ENCODE data around the gene NEURL2. TPM values are rescaled to one million over a fixed set of nuclear protein-coding genes. Genes with fewer than 3 reads are reported as not detected.

The NEURL2 gene
- total RNA-seq, 1 experiment from 2014 or later, result 2.0 TPM

DNA sequence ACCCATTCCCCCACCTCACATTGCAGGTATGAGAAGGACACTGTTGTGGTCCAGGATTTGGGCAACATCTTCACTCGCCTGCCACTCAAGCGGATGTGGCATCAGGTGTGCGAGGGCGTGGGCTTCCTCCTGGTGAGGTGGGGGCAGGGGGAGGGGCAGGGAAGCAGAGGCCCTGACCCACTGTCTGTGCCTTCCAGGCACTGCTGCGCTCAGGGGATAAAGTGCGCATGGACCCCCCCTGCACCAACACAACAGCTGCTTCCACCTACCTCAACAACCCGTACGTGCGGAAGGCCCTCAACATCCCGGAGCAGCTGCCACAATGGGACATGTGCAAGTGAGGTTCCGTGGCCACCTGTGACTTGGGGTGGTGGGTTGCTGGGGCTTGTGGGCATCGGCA lies 3.8 kb upstream of the NEURL2 start:
- TF ChIP-seq, protein P1, sequence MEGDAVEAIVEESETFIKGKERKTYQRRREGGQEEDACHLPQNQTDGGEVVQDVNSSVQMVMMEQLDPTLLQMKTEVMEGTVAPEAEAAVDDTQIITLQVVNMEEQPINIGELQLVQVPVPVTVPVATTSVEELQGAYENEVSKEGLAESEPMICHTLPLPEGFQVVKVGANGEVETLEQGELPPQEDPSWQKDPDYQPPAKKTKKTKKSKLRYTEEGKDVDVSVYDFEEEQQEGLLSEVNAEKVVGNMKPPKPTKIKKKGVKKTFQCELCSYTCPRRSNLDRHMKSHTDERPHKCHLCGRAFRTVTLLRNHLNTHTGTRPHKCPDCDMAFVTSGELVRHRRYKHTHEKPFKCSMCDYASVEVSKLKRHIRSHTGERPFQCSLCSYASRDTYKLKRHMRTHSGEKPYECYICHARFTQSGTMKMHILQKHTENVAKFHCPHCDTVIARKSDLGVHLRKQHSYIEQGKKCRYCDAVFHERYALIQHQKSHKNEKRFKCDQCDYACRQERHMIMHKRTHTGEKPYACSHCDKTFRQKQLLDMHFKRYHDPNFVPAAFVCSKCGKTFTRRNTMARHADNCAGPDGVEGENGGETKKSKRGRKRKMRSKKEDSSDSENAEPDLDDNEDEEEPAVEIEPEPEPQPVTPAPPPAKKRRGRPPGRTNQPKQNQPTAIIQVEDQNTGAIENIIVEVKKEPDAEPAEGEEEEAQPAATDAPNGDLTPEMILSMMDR (IDR thresholded peaks at IDR 0.05; ENCODE audit: unreplicated experiment), result no peak
- CTCF ChIA-PET, result interaction anchor here (0.5 to 2.5 kb wide), 4 partner anchors 75 to 601 kb away, joined by 3 to 8 read pairs (median 4); no protein-coding TSS in a partner anchor
- POLR2A ChIA-PET, result interaction anchor here (0.6 to 6.3 kb wide), 4 partner anchors 10 to 76 kb away, joined by 3 to 49 read pairs (median 4); partner anchors contain the start of gene PCIF1
- DNase-seq (ENCODE audit: unreplicated experiment), result no peak
- peaks cover 16% of the 10 kb centered on the region for H3K36me3 Mint-ChIP-seq (ENCODE audit: insufficient read depth, unreplicated experiment)
- no peaks in the 10 kb centered on the region for H3K27me3 Mint-ChIP-seq (ENCODE audit: insufficient read depth, unreplicated experiment)
- H3K9me3 Mint-ChIP-seq (ENCODE audit: unreplicated experiment), result no peaks in the 10 kb centered on the region
- no TSS peak for BruUV-seq (replicated peaks)
- H3K27ac Mint-ChIP-seq (ENCODE audit: low read depth, unreplicated experiment), result no peak overlapping the region
- intact Hi-C loops (cut with micrococcal nuclease), result no loop called here
- H3K4me1 Mint-ChIP-seq (ENCODE audit: insufficient read depth, unreplicated experiment), result peaks cover 6% of the 10 kb centered on the region
- H3K4me3 Mint-ChIP-seq (ENCODE audit: unreplicated experiment), result no peak overlapping the region

DNA sequence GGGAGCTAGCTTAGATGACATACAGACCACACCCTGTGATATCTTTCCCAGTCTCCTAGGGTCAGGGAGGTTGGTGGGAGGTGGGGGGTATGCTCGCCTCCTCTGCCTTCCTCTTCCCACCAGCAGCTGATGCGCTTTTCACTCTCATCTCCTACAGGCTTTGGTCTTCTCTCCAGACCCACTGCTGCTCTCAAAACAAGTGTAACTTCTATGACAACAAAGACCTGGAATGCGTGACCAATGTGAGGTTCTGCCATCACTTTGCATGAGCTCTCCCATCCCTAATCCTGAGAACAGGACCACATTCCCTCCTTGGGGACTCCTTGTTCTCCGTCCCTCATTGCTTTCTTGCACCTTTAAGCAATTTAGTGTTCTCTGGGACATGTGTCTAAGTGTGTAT lies 2.8 kb upstream of the NEURL2 start:
- no peak overlapping the region for H3K4me3 Mint-ChIP-seq (ENCODE audit: unreplicated experiment)
- no TSS peak for BruUV-seq (replicated peaks)
- H3K27me3 Mint-ChIP-seq (ENCODE audit: insufficient read depth, unreplicated experiment), result no peaks in the 10 kb centered on the region
- H3K27ac Mint-ChIP-seq (ENCODE audit: low read depth, unreplicated experiment), result no peak overlapping the region
- DNase-seq (ENCODE audit: unreplicated experiment), result no peak
- intact Hi-C loops (cut with micrococcal nuclease), result loop anchor here (2.0 kb wide), 1 partner anchor 41 kb away; the partner anchor contains the start of gene PCIF1
- H3K36me3 Mint-ChIP-seq (ENCODE audit: insufficient read depth, unreplicated experiment), result peaks cover 16% of the 10 kb centered on the region
- CTCF ChIA-PET, result interaction anchor here (0.6 to 6.0 kb wide), 3 partner anchors 76 to 674 kb away, joined by 3 to 22 read pairs (median 8); no protein-coding TSS in a partner anchor
- TF ChIP-seq, protein P1 (IDR thresholded peaks at IDR 0.05; ENCODE audit: unreplicated experiment), result no peak
- H3K4me1 Mint-ChIP-seq (ENCODE audit: insufficient read depth, unreplicated experiment), result peaks cover 6% of the 10 kb centered on the region
- POLR2A ChIA-PET, result interaction anchor here (0.6 to 6.3 kb wide), 8 partner anchors 8 to 61 kb away, joined by 3 to 74 read pairs (median 4); partner anchors contain the start of genes PCIF1, SNX21 and ZSWIM1
- no peaks in the 10 kb centered on the region for H3K9me3 Mint-ChIP-seq (ENCODE audit: unreplicated experiment)

DNA sequence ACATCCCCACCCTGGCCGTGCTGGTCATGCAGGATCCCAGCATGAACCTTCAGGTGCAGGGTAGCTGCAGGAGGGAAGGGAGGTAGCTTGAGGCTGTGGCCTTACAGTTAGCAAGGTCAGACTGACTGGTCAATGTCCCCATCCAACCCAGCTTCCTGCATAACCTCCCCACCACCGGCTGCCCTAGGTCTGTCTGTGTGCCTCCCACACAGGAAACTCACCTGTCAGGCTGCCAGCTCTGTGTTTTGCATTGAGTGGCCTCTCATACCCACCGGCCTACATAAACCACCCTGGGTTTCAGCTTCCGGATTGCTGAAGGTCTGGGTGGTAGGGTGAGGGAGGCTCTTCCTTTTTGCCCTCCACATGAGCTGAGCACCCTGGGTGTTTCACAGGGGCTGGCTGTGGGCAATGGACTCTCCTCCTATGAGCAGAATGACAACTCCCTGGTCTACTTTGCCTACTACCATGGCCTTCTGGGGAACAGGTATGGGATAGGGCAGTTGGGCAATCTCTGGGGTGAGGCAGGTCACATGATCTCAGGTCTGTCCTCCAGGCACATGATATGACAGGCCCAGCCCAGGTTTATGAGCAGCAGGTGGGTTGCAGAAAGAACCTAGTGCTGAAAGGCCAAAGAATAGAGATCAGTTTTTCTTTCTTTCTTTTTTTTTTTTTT lies 2.0 kb upstream of the NEURL2 start:
- peak overlapping the region; percentile 39 for H3K27ac Mint-ChIP-seq (ENCODE audit: low read depth, unreplicated experiment)

More for the DNA sequence above, 2.0 kb upstream of the NEURL2 start:
- H3K27me3 Mint-ChIP-seq (ENCODE audit: insufficient read depth, unreplicated experiment), result no peaks in the 10 kb centered on the region
- peak overlapping the region; percentile 95 for H3K4me3 Mint-ChIP-seq (ENCODE audit: unreplicated experiment)
- no TSS peak for BruUV-seq (replicated peaks)
- H3K36me3 Mint-ChIP-seq (ENCODE audit: insufficient read depth, unreplicated experiment), result peaks cover 16% of the 10 kb centered on the region
- CTCF ChIA-PET, result interaction anchor here (0.6 to 6.0 kb wide), 12 partner anchors 8 to 666 kb away, joined by 3 to 22 read pairs (median 5); partner anchors contain the start of genes PCIF1 and ZSWIM1
- H3K9me3 Mint-ChIP-seq (ENCODE audit: unreplicated experiment), result no peaks in the 10 kb centered on the region
- H3K4me1 Mint-ChIP-seq (ENCODE audit: insufficient read depth, unreplicated experiment), result peaks cover 6% of the 10 kb centered on the region
- intact Hi-C loops (cut with micrococcal nuclease), result loop anchor here (1.0 to 2.0 kb wide), 2 partner anchors 42 to 70 kb away; partner anchors contain the start of gene PCIF1
- DNase-seq (ENCODE audit: unreplicated experiment), result no peak
- TF ChIP-seq, protein P1 (IDR thresholded peaks at IDR 0.05; ENCODE audit: unreplicated experiment), result no peak
- POLR2A ChIA-PET, result interaction anchor here (0.7 to 6.3 kb wide), 8 partner anchors 9 to 78 kb away, joined by 3 to 74 read pairs (median 22); partner anchors contain the start of genes ACOT8, PCIF1, SNX21 and ZNF335
